GM18520 (cell line): Measurements from ENCODE around the gene HES7.

Experiments
- ATAC-seq: cut with Tn5 transposase; IDR thresholded peaks from one replicate; pipeline ENCODE4 v1.9.1; 2021; ENCODE audit not compliant: unreplicated experiment

The HES7 gene

GRCh38 chr17:8075574-8076342, 48.1 kb downstream of the HES7 start:
- no peak for ATAC-seq

GRCh38 chr17:8075081-8075480, 48.8 kb downstream of the HES7 start:
- ATAC-seq, result no peak

- no peak for ATAC-seq
Observed at GRCh38 chr17:8074554-8074953, 49.4 kb downstream of the HES7 start.

DNA sequence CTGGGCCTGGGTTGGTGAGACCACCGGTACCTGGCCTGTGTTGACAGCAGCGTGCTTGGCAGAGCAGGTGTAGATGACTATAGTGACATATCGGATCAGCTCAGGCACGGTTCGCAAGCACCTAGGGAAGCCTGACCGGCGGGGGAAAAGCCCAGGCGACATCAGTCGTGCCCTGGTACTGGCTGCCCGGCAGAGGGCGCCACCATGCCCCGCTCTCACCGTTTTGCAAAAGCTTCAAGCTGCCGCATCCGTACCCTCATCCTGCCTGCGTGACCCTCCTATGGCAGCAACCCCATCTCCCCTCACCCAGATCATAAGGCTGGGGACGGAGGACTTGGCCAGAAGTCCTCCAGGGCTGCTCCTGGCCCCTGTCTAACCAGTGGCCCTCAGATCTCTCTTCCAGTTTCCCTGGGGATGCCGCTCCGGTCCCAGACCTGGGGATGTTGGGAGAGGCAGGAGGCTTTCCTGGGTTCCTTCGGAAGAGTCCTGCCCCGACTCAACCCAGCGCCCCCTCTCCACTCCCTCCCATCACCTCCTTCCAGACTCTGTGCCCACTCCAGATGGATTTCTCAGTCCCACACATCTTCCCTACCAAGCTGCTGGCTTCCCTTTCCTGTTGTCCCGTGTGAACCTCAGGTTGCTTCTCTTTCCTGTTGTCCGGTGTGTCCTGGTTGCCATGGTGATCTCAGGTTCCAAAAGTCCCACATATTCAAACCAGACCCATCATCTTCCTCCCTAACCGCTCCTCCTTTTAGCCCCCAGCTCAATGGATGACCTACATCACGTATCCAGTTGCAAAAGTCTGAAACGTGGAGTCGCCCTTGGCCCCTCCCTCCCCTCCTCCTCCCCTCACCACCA, 50.0 kb downstream of the HES7 start:
- no peak for ATAC-seq

DNA sequence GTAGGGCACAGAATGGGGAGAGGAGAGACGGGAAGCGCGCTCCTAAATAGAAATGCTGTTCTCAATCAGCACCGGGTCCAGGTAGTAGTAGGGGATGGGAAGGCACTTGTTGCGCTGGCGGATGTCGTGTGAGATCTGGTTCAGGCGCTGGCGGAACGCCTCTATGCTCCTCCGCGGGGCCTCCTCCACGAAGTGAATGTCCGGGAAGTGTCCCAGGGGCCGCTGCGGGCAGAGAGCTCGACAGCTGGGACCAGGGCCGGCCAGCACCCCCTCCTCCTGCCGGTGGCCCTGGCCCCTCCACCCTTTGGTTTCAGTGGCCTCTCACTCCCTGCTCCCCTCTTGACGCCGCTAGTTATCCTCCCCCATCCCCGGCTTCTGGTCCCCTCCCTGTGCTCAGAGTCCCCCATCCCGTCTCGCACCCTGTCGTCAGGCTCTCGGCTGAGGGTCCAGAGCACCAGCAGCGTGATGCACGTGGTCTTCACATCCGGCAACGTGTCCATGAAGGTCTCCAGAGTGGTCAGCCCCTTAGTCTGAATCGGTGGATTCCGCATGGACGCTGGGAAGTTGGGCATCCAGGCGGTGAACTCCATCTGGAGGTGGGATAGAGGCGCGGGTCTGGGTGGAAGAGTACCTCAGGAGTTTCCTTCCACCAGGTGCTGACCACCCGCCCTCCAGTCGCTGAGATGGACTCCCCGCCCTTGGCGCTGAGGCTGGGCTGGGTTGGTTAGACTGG, 51.0 kb downstream of the HES7 start:
- ATAC-seq, result no peak

GRCh38 chr17:8072341-8072728, 51.6 kb downstream of the HES7 start:
- ATAC-seq, result no peak

DNA sequence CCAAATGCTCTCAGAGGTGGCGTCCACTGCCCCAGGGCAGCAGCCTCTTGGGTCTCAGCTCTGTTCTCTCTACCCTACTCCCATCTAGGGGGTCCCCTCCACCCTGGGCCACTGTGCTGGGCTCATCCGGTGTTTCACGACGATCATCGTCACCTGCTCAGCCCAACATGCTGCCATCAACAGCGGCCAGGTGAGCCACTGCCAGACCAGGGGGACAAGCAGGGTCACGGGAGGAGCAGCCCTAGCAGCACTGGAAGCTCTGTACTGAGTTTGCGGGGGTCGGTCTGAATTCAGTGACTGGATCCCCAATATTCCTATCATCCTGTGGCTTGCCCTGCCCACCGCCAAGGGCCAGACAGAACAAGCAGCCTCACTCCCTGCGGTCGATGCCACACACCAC, 52.4 kb downstream of the HES7 start:
- no peak for ATAC-seq
